Embryonic facial prominence (tissue), 1 donor: ENCODE results near the gene PRKAA2.
"Not testable (repeated sequence)": the region's sequence is repeated elsewhere in the genome, so short reads cannot be mapped to it uniquely, and the experiment has no call there.

ENCODE experiments used
- DNase-seq: peaks from one replicate; pipeline ENCODE4 v3.0.0-alpha.2; 2016; ENCODE audit errors: extremely low spot score

PRKAA2 gene

GRCh38 chr1:56644919-56645676, at the start of gene PRKAA2:
PRKAA2 (plus strand) TSS chr1:56645314; CDS start chr1:56645388, 74 bp downstream.
- peak; percentile 12 for DNase-seq

- not testable (repeated sequence) for DNase-seq
Observed at GRCh38 chr1:56595397-56596191, 49.5 kb upstream of the PRKAA2 start.

- DNase-seq, result not testable (repeated sequence)
Observed at GRCh38 chr1:56610097-56610496, 35.0 kb upstream of the PRKAA2 start.

- not testable (repeated sequence) for DNase-seq
Observed at GRCh38 chr1:56610770-56611169, 34.3 kb upstream of the PRKAA2 start.

GRCh38 chr1:56617141-56617540, 28.0 kb upstream of the PRKAA2 start:
- no peak for DNase-seq

GRCh38 chr1:56625819-56626440, 19.2 kb upstream of the PRKAA2 start:
- DNase-seq, result no peak

GRCh38 chr1:56626546-56626945, 18.6 kb upstream of the PRKAA2 start:
- no peak for DNase-seq

GRCh38 chr1:56627019-56627635, 18.0 kb upstream of the PRKAA2 start:
- DNase-seq, result no peak

- DNase-seq, result no peak
Observed at GRCh38 chr1:56627636-56628039, 17.5 kb upstream of the PRKAA2 start.

GRCh38 chr1:56630786-56631185, 14.3 kb upstream of the PRKAA2 start:
- no peak for DNase-seq

- DNase-seq, result no peak
Observed at GRCh38 chr1:56631901-56632300, 13.2 kb upstream of the PRKAA2 start.

GRCh38 chr1:56634981-56635380, 10.1 kb upstream of the PRKAA2 start:
- DNase-seq, result no peak

- no peak for DNase-seq
Observed at GRCh38 chr1:56638248-56638647, 6.9 kb upstream of the PRKAA2 start.

- no peak for DNase-seq
Observed at GRCh38 chr1:56639211-56639610, 5.9 kb upstream of the PRKAA2 start.

- no peak for DNase-seq
Observed at GRCh38 chr1:56643661-56644060, 1.5 kb upstream of the PRKAA2 start.

GRCh38 chr1:56644064-56644918, 823 bp upstream of the PRKAA2 start:
- DNase-seq, result peak; percentile 28

GRCh38 chr1:56645677-56646305, 677 bp downstream of the PRKAA2 start:
- DNase-seq, result no peak

- no peak for DNase-seq
Observed at GRCh38 chr1:56646611-56647010, 1.5 kb downstream of the PRKAA2 start.

GRCh38 chr1:56647106-56647505, 2.0 kb downstream of the PRKAA2 start:
- DNase-seq, result no peak

GRCh38 chr1:56648546-56648945, 3.4 kb downstream of the PRKAA2 start:
- DNase-seq, result no peak
